Choroid plexus epithelial cell (primary cell): ENCODE data around the gene FAM20C.

Experiments used
- DNase-seq: peaks from one replicate; pipeline ENCODE4 v3.0.0-alpha.2; 2010; ENCODE audit warnings: low read depth
- H3K4me3 ChIP-seq: 2 replicates; pipeline ENCODE4 v1.5.1; 2011; ENCODE audit warnings: low read depth, mild to moderate bottlenecking, control low read depth, low read length, moderate library complexity
- CTCF ChIP-seq: conservative IDR thresholded peaks from 2 replicates; pipeline ENCODE4 v1.5.1; 2011; ENCODE audit warnings: low read depth, mild to moderate bottlenecking, control low read depth, inconsistent platforms, low read length, moderate library complexity

Gene FAM20C

GRCh38 chr7:219581-220150 lies 27.3 kb downstream of the FAM20C start:
- no peak for DNase-seq

GRCh38 chr7:220151-220841 lies 27.9 kb downstream of the FAM20C start:
- peak; percentile 53 for TF ChIP-seq CTCF
- DNase-seq: peak; percentile 80
- H3K4me3 ChIP-seq: no peak overlapping the region

More at GRCh38 chr7:219581-220150, 27.3 kb downstream of the FAM20C start:
- H3K4me3 ChIP-seq: no peak overlapping the region
- TF ChIP-seq CTCF: no peak

GRCh38 chr7:221978-222715 lies 29.8 kb downstream of the FAM20C start:
- no peak overlapping the region for H3K4me3 ChIP-seq
- DNase-seq: peak; percentile 46
- TF ChIP-seq CTCF: no peak

- no peak for TF ChIP-seq CTCF
- no peak for DNase-seq
- no peak overlapping the region for H3K4me3 ChIP-seq
Measured at GRCh38 chr7:222716-223041, 30.3 kb downstream of the FAM20C start.

- TF ChIP-seq CTCF: no peak
- no peak overlapping the region for H3K4me3 ChIP-seq
- DNase-seq: peak; percentile 47
Measured at GRCh38 chr7:223118-223800, 30.9 kb downstream of the FAM20C start.

- no peak for TF ChIP-seq CTCF
- no peak for DNase-seq
- no peak overlapping the region for H3K4me3 ChIP-seq
Measured at GRCh38 chr7:223861-224260, 31.5 kb downstream of the FAM20C start.
